DMS79 treated with DMSO at 0.1 percent for 48 hours (cell line): ENCODE data around the gene ZC3H8.
"Not testable (repeated sequence)": the region's sequence is repeated elsewhere in the genome, so short reads cannot be mapped to it uniquely, and the experiment has no call there.

Experiments used
- DNase-seq: peaks from one replicate; lab custom pipeline; 2025; lab: John Stamatoyannopoulos, UW

The ZC3H8 gene

GRCh38 chr2:112259509-112260294 is 4.9 kb upstream of the ZC3H8 start:
- no peak for DNase-seq

- DNase-seq, result no peak
These were observed 2.7 kb upstream of the ZC3H8 start for GRCh38 chr2:112257575-112257974.

GRCh38 chr2:112256654-112257053 is 1.8 kb upstream of the ZC3H8 start:
- no peak for DNase-seq

DNA sequence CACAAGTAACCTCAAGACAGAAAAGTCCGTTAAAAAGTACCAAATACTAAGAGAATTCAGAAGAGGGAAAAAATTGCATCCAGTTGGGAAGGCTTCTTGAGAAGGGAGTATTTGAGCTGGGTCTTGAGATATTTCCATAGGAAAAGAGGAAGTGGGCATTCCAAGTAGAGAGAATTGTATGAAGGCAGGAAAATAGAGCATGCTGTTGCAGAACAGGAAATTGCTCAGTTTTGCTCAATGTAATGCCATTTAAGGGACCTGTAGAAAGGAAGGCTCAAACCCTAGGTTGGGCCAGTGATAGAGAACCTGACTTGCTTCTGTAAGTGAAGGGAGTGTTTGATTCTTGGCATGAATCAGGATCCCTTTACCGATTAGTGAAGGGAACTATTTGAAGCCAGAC is 1.0 kb upstream of the ZC3H8 start:
- DNase-seq, result no peak

DNA sequence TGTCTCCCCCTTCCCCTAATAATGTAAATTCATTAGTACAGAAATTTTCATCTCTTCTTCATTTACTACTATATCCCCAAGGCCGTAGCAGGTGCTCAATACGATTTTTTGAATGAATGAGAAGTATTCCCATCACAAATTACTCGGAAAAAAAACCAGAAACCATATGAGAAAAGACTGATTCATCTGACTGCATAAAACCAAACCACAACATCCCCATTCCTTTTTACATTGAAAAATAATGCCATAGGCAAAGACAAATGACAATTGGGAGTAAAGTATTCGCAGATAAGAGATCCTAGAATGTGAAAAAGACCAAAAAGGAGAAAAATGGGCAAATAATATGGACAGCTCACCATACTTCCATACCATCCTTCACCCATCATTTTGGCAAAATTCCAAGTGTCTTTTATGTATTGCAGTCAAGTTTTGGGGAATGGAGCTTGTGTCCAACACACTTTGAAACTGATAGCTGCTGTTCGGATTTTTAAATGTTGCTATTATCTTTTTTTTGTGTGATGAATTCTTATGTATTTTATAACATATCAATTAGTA is 1.5 kb downstream of the ZC3H8 start:
- DNase-seq, result no peak

DNA sequence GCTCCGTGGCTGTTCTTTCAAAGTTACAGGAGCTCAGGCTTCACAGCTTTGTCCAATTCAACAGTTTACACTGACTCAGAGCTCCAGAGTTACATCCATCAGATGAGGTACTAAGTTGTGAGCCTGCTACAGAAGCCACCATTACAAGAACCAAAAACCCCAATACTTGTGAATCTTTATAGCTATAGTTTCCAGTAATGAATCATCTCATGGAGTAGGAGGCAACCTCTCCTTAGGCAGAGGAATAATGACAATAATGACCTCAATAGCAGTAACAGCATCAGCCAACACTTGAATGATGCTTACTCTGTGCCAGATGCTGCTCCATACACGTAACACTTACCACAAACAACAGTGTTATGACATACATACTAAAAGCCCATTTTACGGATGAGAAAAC is 3.6 kb downstream of the ZC3H8 start:
- DNase-seq, result no peak

GRCh38 chr2:112244854-112245253 is 10.0 kb downstream of the ZC3H8 start:
- no peak for DNase-seq

DNA sequence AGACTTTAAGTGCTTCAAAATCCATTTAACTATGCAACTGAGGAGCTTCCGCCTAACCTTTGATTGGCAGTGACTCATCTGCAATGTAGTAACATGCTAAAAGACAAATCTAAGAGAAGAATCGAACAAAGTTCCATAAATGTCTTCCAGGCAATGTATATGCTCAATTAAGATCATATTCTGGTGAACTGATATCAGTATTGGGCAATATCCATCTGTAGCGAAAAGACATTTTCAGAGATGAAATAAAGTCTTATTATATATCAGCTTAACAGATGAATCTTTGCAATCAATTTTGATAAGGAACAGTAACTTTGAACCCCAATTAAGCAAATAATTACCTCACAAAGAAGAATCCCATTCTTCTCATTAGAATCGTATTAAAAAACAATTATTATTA is 11.6 kb downstream of the ZC3H8 start:
- no peak for DNase-seq

DNA sequence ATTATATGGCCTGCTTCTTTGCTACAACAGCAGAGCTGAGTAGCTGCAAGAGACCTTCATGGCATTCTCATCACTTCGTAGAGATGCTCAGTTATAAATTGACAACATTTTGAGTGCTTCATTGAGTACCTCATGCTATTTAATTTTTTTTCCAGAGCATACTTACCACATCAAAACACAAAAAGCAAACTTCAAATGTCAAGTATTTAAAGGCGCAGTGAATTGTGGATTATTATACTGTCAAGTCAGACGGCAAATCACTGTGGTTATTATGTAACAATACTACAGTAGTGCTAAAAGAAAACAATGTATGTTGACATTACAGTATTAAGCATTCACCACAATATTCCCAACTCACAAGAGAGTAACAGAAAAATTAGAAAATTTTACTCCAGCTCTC is 12.5 kb downstream of the ZC3H8 start:
- DNase-seq, result peak; percentile 48

- DNase-seq, result no peak
These were observed 15.0 kb downstream of the ZC3H8 start for GRCh38 chr2:112239862-112240261.

- DNase-seq, result no peak
These were observed 24.5 kb downstream of the ZC3H8 start for GRCh38 chr2:112230371-112230770.

GRCh38 chr2:112229348-112229747 is 25.5 kb downstream of the ZC3H8 start:
- DNase-seq, result peak; percentile 90

DNA sequence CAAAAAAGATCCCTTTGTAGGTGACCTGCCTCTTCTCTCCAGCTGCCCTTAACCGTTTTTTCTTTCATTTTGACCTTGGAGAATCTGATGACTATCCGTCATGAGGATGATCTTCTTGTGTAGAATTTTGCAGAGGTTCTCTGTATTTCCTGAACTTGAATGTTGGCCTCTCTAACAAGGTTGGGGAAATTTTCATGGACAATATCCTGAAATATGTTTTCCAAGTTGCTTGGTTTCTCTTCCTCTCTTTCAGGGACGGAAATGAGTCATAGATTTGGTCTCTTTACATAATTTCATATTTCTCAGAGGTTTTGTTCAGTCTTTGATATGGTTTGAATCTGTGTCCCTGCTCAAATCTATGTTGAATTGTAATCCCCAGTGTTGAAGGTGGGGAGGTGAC is 34.0 kb downstream of the ZC3H8 start:
- no peak for DNase-seq

DNA sequence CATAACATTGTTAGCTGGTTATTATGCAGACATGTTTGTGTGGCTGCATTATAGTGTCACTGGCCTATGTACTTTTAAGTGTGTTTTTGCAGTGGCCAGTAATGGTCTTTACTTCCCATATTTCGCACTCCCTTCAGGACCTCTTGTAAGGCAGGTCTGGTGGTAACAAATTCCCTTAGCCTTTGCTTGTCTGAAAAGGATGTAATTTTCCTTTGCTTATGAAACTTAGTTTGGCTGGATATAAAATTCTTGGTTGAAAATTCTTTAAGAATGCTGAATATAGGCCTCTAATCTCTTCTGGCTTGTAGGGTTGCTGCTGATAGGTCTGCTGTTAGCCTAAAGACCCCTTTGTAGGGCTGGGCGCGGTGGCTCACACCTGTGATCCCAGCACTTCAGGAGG is 34.7 kb downstream of the ZC3H8 start:
- no peak for DNase-seq

DNA sequence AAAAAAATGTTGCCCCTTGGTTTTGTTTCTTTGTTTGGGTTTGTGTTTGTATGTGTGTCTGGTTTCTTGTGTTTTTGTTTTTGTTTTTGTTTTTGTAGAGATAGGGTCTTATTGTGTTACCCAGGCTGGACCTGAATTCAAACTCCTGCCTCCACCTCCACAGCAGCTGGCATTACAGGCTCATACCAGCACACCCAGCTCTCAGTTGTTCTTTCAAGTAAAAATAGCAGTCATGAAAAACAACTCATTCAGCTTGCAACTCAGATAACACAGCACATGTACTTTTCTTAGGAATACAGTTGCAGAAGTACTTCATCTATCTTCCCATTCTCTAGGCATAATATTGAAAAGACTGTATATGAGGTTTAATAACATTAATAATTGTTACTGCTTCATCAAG is 37.0 kb downstream of the ZC3H8 start:
- no peak for DNase-seq

DNA sequence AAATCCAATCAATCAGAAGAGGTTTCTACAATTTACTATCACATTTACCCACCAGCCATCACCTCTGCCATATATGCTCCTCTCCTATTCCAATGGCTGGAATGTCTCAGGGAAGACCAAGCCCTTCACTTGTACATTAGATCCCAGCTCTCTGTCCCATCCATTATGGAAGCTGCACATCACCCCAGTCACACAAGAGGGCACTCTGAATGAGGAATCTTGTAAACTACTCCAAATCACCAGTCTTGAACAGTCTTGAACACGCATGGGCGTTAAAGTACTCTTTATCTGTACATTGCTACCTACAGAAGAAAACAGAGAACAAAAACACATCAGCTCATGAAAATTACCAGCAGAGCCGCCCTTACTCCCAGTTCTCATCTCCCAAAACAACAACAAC is 38.7 kb downstream of the ZC3H8 start:
- no peak for DNase-seq

DNA sequence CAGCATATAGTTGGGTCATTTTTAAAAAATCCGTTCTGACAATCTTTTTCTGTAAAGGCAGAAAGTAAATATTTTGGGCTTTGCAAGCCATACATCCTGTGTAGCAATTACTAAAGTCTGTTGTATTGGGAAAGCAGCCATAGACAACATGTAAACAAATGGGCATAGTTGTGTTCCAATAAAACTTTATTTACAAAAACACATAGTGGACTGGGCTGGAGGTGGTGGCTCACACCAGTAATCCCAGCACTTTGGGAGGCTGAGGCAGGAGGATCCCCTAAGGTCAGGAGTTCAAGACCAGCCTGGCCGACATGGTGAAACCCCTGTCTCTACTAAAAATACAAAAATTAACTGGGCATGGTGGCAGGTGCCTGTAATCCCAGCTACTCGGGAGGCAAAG is 46.9 kb downstream of the ZC3H8 start:
- not testable (repeated sequence) for DNase-seq

DNA sequence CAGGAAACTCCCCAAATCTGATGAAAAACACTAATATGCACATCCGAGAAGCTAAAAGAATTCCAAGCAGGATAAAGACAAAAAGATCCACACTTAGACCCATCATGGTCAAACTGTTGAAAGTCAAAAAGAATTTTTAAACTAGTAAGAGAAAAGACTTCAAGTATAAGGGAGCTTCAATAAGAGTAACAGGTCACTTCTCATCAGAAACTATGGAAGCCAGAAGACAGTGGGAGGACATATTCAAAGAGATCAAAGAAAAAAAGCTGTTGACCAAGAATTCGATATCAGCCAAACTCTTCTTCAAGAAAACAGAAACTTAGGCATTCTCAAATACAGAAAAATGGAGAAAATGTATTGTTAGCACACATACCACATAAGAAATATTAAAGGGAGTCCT is 50.4 kb downstream of the ZC3H8 start:
- DNase-seq, result peak; percentile 20

DNA sequence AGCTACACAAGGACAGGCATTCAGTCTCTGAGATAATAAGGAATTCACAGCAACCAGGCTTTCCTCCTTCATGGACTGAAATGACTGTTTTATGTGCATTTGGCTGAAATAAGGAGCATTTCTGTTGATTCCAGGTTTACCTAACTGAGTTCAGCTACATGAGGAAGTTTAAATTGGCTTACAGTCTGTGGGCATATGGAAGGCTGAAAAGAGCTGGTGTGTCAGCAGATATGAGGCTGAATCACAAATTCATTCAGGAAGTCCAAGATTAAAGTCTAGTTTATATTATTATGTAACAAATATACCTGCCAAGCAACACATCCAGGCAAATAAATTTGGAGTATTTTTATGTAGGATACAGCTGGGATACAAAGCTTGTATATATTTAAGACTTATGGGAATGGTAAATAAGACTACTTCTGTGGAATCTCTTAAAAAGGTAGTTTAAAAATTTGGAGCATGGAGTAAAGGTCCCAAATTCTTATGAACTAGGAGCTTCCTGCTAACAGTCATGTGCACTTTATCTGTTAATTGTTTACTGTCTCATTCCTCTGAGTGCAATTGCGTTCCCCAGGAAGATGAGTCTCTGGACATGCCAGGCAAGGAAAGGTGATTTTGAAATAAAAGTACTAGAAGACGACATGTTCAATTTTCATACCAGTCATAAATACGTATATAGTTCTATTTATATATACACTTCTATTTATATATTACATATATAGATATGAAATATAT is 53.0 kb downstream of the ZC3H8 start:
- DNase-seq, result no peak

DNA sequence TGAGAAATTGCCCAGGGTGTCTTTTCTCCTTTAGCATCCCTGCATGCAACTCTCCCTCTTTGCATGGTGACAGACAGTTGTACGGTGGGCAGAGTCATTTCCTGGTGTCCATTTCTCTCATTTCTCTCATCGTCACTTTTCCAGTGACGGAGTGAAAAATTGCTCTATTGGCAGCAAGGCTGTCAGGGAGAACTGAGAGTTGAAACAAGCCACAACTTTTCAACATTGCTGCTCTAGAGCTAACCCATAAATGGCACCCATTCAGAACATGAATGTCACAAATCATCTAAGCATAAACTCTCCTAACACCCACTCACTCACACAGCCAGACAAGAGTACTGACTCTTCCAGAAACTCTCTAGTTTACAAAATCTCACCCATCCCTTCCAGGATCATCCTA is 55.7 kb downstream of the ZC3H8 start:
- DNase-seq, result no peak

DNA sequence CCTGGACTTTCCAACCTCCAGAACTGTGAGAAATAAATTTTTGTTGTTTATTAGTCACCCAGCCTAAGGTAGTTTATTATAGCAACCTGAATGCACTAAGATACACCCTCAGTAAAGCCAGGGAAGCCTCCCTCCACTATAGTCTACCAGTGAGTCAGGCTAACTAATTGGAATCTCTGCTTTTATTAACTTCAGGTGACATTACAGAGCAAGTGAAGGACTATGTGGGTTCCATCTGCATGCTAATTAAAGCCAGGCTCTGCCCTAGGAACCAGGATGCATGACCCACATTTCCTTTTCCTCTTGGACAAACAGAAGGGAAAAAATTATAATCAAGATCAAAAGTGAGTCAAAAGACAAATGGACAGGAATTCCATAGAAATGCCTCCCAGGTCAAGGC is 56.1 kb downstream of the ZC3H8 start:
- no peak for DNase-seq

GRCh38 chr2:112197868-112198267 is 57.0 kb downstream of the ZC3H8 start:
- no peak for DNase-seq

DNA sequence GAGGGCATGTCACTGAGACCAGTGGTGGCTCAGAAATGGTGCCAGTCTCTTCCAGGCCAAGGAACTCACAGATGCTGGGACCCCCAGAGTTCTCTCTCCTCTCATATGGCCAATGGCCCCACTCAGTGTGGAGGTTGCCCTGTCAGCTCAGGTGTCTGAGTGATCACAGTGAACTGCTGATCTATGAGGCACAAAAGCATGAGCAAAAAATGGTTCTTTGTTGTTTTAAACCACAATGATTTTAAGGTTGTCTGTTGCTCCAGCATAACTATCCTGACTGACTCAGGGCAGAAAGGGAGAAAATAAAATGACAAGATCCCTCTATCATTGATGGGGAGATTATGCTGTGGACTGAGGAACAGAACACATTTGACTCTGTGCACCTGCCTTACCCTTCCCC is 58.9 kb downstream of the ZC3H8 start:
- no peak for DNase-seq
